H1 (cell line): ENCODE data around the gene DPP3. TPM values are rescaled to one million over a fixed set of nuclear protein-coding genes. Genes with fewer than 3 reads are reported as not detected.

Experiments used
- CTBP2 ChIP-seq: IDR thresholded peaks from 2 replicates; pipeline ENCODE4 v1.7.0; 2011; ENCODE audit warnings: borderline replicate concordance, mild to moderate bottlenecking, moderate library complexity, mixed read lengths, low read length; ENCODE audit not compliant: insufficient read depth, insufficient read length
- EP300 ChIP-seq, 2 experiments: IDR thresholded peaks; 1 replicate in 1 of 2; 2 replicates in 1 of 2; pipeline ENCODE4 v1.6.1; 2011 to 2012; ENCODE audit warnings: low read depth in 2 of 2, low read length in 2 of 2, mild to moderate bottlenecking in 2 of 2, borderline replicate concordance in 1 of 2, inconsistent platforms in 1 of 2, moderate library complexity in 1 of 2
- KDM5A ChIP-seq: fragments of 200-600 bp; IDR thresholded peaks from 2 replicates; pipeline ENCODE4 v1.7.1; 2012; ENCODE audit warnings: mild to moderate bottlenecking, low read length, inconsistent platforms, mixed read lengths
- SAP30 ChIP-seq: fragments of 300-600 bp; sonication (generic); IDR thresholded peaks from 2 replicates; pipeline ENCODE4 v1.7.1; 2012; ENCODE audit warnings: low read length, moderate library complexity, mild to moderate bottlenecking, inconsistent platforms; ENCODE audit not compliant: insufficient read depth, insufficient replicate concordance
- SP1 ChIP-seq: IDR thresholded peaks from 2 replicates; pipeline ENCODE4 v1.6.1; 2011; ENCODE audit warnings: low read depth, low read length
- polyA plus RNA-seq, 7 experiments: library from polyadenylated mRNA; depleted of rRNA in 3 of 7; stranded (reverse) in 5 of 7; unstranded in 2 of 7; fragments of >200 nt in 5 of 7; fragments of 200-250 nt in 2 of 7; gene quantifications; 1 replicate in 5 of 7; 2 replicates in 1 of 7; 4 replicates in 1 of 7; pipeline versions ENCODE4 v1.2.1 to v1.2.3, GENCODE V29; 2011 to 2013; ENCODE audit warnings: missing spikeins in 2 of 7, mixed read lengths in 2 of 7
- total RNA-seq: library from RNA; stranded (reverse); fragmentation: NEBNext Ultra II Directional; extraction: Animal tissue kit (Norgen Biotek cat#: 25700); gene quantifications from 2 replicates; pipeline ENCODE4 v1.2.1, GENCODE V29; 2021
- TF ChIP-seq, protein P1 (sequence below): fragments of 300-600 bp; sonication (generic); IDR thresholded peaks from 2 replicates; pipeline ENCODE4 v1.7.1; 2012; ENCODE audit warnings: low read length, moderate library complexity, mild to moderate bottlenecking, inconsistent platforms; ENCODE audit not compliant: insufficient replicate concordance
- TF ChIP-seq, protein P2 (sequence below): IDR thresholded peaks from 2 replicates; pipeline ENCODE4 v1.6.1; 2011; ENCODE audit warnings: low read depth, mild to moderate bottlenecking, low read length; ENCODE audit not compliant: insufficient read depth

The DPP3 gene
- total and polyA plus RNA-seq, 2 of the 8 experiments (the other 6 are each of a cell fraction or from before 2014, with no cell fraction given), result 75.1 to 82.7 TPM

DNA sequence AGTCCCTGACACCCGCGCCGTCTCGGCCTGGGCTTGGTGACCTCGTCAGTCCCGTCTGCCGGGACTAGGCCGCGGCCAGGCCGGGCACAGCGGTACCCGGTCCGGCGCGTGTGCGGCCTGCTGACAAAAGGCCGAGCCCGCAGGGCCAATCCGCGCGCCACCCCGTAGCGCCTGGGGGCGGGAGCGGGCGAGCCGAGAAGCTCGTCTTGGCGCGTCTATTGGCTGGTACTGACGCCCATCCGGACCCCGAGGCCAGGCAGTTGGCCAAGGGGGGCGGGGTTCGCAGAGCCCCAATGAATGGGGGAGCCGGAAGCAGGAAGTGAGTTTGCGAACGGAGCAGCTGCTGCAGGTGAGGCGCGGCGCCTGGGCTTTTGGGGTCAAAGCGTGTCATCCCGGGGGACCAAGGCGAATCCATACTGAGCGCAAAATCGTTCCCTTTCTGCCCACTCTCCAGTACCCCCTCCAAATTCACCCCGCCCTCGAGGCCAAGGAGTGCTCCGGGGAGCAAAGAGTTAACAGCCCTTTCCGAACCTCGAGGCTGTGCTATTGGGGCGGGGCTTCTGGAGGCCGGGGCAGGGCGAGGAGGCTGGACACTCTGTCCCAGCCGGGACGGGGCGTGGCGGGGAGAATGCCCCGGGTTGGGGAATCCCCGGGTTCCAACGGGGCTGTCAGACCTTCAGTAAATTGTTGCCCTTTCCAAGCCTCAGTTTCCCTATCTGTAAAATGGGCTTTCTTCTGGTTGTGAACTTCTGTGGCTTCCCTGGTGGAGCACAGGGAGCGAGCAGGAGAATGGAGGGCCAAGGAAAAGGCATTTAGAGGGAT, at the start of gene DPP3 (continued):
- TF ChIP-seq, protein P1, sequence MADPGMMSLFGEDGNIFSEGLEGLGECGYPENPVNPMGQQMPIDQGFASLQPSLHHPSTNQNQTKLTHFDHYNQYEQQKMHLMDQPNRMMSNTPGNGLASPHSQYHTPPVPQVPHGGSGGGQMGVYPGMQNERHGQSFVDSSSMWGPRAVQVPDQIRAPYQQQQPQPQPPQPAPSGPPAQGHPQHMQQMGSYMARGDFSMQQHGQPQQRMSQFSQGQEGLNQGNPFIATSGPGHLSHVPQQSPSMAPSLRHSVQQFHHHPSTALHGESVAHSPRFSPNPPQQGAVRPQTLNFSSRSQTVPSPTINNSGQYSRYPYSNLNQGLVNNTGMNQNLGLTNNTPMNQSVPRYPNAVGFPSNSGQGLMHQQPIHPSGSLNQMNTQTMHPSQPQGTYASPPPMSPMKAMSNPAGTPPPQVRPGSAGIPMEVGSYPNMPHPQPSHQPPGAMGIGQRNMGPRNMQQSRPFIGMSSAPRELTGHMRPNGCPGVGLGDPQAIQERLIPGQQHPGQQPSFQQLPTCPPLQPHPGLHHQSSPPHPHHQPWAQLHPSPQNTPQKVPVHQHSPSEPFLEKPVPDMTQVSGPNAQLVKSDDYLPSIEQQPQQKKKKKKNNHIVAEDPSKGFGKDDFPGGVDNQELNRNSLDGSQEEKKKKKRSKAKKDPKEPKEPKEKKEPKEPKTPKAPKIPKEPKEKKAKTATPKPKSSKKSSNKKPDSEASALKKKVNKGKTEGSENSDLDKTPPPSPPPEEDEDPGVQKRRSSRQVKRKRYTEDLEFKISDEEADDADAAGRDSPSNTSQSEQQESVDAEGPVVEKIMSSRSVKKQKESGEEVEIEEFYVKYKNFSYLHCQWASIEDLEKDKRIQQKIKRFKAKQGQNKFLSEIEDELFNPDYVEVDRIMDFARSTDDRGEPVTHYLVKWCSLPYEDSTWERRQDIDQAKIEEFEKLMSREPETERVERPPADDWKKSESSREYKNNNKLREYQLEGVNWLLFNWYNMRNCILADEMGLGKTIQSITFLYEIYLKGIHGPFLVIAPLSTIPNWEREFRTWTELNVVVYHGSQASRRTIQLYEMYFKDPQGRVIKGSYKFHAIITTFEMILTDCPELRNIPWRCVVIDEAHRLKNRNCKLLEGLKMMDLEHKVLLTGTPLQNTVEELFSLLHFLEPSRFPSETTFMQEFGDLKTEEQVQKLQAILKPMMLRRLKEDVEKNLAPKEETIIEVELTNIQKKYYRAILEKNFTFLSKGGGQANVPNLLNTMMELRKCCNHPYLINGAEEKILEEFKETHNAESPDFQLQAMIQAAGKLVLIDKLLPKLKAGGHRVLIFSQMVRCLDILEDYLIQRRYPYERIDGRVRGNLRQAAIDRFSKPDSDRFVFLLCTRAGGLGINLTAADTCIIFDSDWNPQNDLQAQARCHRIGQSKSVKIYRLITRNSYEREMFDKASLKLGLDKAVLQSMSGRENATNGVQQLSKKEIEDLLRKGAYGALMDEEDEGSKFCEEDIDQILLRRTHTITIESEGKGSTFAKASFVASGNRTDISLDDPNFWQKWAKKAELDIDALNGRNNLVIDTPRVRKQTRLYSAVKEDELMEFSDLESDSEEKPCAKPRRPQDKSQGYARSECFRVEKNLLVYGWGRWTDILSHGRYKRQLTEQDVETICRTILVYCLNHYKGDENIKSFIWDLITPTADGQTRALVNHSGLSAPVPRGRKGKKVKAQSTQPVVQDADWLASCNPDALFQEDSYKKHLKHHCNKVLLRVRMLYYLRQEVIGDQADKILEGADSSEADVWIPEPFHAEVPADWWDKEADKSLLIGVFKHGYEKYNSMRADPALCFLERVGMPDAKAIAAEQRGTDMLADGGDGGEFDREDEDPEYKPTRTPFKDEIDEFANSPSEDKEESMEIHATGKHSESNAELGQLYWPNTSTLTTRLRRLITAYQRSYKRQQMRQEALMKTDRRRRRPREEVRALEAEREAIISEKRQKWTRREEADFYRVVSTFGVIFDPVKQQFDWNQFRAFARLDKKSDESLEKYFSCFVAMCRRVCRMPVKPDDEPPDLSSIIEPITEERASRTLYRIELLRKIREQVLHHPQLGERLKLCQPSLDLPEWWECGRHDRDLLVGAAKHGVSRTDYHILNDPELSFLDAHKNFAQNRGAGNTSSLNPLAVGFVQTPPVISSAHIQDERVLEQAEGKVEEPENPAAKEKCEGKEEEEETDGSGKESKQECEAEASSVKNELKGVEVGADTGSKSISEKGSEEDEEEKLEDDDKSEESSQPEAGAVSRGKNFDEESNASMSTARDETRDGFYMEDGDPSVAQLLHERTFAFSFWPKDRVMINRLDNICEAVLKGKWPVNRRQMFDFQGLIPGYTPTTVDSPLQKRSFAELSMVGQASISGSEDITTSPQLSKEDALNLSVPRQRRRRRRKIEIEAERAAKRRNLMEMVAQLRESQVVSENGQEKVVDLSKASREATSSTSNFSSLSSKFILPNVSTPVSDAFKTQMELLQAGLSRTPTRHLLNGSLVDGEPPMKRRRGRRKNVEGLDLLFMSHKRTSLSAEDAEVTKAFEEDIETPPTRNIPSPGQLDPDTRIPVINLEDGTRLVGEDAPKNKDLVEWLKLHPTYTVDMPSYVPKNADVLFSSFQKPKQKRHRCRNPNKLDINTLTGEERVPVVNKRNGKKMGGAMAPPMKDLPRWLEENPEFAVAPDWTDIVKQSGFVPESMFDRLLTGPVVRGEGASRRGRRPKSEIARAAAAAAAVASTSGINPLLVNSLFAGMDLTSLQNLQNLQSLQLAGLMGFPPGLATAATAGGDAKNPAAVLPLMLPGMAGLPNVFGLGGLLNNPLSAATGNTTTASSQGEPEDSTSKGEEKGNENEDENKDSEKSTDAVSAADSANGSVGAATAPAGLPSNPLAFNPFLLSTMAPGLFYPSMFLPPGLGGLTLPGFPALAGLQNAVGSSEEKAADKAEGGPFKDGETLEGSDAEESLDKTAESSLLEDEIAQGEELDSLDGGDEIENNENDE, result no peak
- TF ChIP-seq EP300 (IDR thresholded peaks at IDR 0.05; ENCODE audit: borderline replicate concordance in 1 of 2, low read depth in 2 of 2, low read length in 2 of 2) (0 out of 3 replicates have a peak, but pooled peaks of 1 of the 2 experiments have one; percentile 2), SP1 (peak; percentile 88), KDM5A (no peak), CTBP2 (no peak), SAP30 (peak; percentile 66)
- TF ChIP-seq, protein P2, sequence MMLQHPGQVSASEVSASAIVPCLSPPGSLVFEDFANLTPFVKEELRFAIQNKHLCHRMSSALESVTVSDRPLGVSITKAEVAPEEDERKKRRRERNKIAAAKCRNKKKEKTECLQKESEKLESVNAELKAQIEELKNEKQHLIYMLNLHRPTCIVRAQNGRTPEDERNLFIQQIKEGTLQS, result no peak
